Right lobe of liver (tissue), 4 donors: ENCODE measurements around the gene CLDN4.

ENCODE experiments used
- CTCF ChIP-seq, 4 donors: fragments of 200-600 bp in 3 of 4; fragments of 450-650 bp in 1 of 4; IDR thresholded peaks; one replicate each; pipeline versions ENCODE4 v1.5.1 to v1.8.0; 2016 to 2022; ENCODE audit warnings: antibody characterized with exemption in 4 of 4, mild to moderate bottlenecking in 2 of 4
- POLR2A ChIP-seq: fragments of 450-650 bp; IDR thresholded peaks from one replicate; pipeline ENCODE4 v1.6.1; 2017; ENCODE audit warnings: antibody characterized with exemption, mild to moderate bottlenecking
- donor health status: DM: no; HTN: no; CAD: no.
- donor health status: DM: no; HTN: no; CAD: no.
- donor health status: DM: no; HTN: yes; CAD: no.

GRCh38 chr7:73880755-73881328 is 50.0 kb downstream of the CLDN4 start:
- TF ChIP-seq CTCF (IDR thresholded peaks at IDR 0.05): no peak
- no peak for TF ChIP-seq POLR2A
